ENCODE data around the gene KHSRP.

DNA sequence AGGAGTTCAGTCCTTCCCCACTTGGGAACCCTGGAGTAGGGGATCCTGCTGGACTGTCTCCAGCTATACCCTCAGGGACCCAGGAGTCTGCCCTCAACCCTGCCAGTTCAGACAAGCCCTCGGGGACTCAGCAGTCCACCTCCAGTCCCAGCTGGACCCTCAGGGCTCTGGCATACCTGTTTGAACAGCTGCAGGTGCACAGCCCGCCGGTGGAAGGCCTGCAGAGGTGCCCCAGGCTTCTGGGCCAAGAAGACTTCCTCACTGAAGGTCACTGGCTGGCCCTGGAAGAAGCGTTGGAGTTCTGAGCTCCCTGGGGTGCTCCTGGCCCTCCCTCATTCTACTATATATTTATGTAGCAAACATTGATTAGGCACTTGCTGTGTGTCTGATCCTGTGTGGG, 48.1 kb upstream of the KHSRP start:
- no peak for TF ChIP-seq SRF (IDR thresholded peaks at IDR 0.05; ENCODE audit: low read depth in 2 of 2, low read length in 2 of 2)
- no peak for TF ChIP-seq ZZZ3 (IDR thresholded peaks at IDR 0.05; ENCODE audit: control insufficient read depth, insufficient read length, low read depth)

Measured in GM12878 (cell line).